Stimulated activated CD8-positive, alpha-beta memory T cell treated with anti-CD3 and anti-CD28 coated beads, Interleukin-7, amount 100 ng/mL, for 48 hours (primary cell): Measurements from ENCODE around the gene TUBB1.

Experiments used
- DNase-seq, 2 donors: peaks; one replicate each; pipeline ENCODE4 v3.0.0-alpha.2; 2020; ENCODE audit warnings: low read depth in 1 of 2; ENCODE audit errors: extremely low read depth in 1 of 2

TUBB1 gene

GRCh38 chr20:59042151-59042795 is 23.0 kb downstream of the TUBB1 start, which contains the start of gene PRELID3B:
Gene PRELID3B, minus strand, starts transcription at chr20:59042786. Its CDS starts 56 bp downstream, at chr20:59042730.
- peak in 1 of 2 donors; percentile 25 for DNase-seq

- peak; percentile 87 to 92 for DNase-seq
Observed at GRCh38 chr20:59042796-59043631, 23.8 kb downstream of the TUBB1 start.

- DNase-seq = no peak
Observed at GRCh38 chr20:59043698-59044097, 24.5 kb downstream of the TUBB1 start.

- no peak for DNase-seq
Observed at GRCh38 chr20:59044295-59044694, 25.1 kb downstream of the TUBB1 start.

- DNase-seq = no peak
Observed at GRCh38 chr20:59044796-59045195, 25.6 kb downstream of the TUBB1 start.

- no peak for DNase-seq
Observed at GRCh38 chr20:59046862-59047261, 27.6 kb downstream of the TUBB1 start.

GRCh38 chr20:59047938-59048680 is 28.9 kb downstream of the TUBB1 start:
- no peak for DNase-seq

GRCh38 chr20:59048681-59049030 is 29.4 kb downstream of the TUBB1 start:
- DNase-seq = no peak

GRCh38 chr20:59050437-59050836 is 31.2 kb downstream of the TUBB1 start:
- DNase-seq = no peak

GRCh38 chr20:59051666-59052185 is 32.5 kb downstream of the TUBB1 start:
- no peak for DNase-seq

- DNase-seq = no peak
Observed at GRCh38 chr20:59055302-59055701, 36.1 kb downstream of the TUBB1 start.

- DNase-seq = no peak
Observed at GRCh38 chr20:59062081-59062480, 42.9 kb downstream of the TUBB1 start.

GRCh38 chr20:59063358-59064213 is 44.4 kb downstream of the TUBB1 start:
- no peak for DNase-seq

GRCh38 chr20:59064214-59064722 is 45.0 kb downstream of the TUBB1 start:
- DNase-seq = no peak

GRCh38 chr20:59068534-59068933 is 49.3 kb downstream of the TUBB1 start:
- no peak for DNase-seq

GRCh38 chr20:59069026-59069425 is 49.8 kb downstream of the TUBB1 start:
- no peak for DNase-seq

GRCh38 chr20:59071216-59071615 is 52.0 kb downstream of the TUBB1 start:
- DNase-seq = no peak

GRCh38 chr20:59073582-59073981 is 54.4 kb downstream of the TUBB1 start:
- no peak for DNase-seq

GRCh38 chr20:59074456-59074855 is 55.2 kb downstream of the TUBB1 start:
- DNase-seq = no peak

- no peak for DNase-seq
Observed at GRCh38 chr20:59075934-59076508, 56.8 kb downstream of the TUBB1 start.
